GM12801 (cell line): ENCODE results near the gene RBM47.

ENCODE experiments used
- TF ChIP-seq, protein P1 (sequence below): IDR thresholded peaks from one replicate; pipeline ENCODE4 v1.5.1; 2011; ENCODE audit warnings: control low read depth; ENCODE audit not compliant: insufficient read length; ENCODE audit errors: extremely low read depth

The RBM47 gene

DNA sequence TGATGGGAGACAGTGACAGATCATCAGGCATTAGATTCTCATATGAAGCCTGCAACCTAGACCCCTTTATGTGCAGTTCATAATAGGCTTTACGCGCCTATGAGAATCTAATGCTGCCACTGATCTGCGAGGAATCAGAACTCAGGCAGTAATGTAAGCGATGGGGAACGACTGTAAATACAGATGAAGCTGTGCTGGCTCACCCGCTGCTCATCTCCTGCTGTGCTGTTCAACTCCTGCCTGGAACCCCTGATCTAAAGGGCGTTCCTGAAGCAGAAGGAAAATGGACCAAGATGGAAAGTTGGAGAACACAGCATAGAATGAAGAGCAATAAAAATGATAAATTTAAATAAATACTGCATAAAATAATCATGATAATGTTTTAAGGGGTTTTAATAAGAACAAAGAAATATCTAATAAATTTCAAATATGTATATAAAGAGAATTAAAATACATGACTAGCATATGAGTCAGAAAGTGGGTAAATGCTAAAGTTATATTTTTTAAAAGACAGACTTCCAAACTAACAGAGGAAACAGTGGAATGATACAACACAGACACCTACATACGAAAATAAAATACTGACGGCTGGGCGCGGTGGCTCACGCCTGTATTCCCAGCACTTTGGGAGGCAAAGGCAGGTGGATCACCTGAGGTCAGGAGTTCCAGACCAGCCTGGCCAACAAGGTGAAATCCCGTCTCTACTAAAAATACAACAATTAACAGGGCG, 59.2 kb downstream of the RBM47 start:
- TF ChIP-seq, protein P1, sequence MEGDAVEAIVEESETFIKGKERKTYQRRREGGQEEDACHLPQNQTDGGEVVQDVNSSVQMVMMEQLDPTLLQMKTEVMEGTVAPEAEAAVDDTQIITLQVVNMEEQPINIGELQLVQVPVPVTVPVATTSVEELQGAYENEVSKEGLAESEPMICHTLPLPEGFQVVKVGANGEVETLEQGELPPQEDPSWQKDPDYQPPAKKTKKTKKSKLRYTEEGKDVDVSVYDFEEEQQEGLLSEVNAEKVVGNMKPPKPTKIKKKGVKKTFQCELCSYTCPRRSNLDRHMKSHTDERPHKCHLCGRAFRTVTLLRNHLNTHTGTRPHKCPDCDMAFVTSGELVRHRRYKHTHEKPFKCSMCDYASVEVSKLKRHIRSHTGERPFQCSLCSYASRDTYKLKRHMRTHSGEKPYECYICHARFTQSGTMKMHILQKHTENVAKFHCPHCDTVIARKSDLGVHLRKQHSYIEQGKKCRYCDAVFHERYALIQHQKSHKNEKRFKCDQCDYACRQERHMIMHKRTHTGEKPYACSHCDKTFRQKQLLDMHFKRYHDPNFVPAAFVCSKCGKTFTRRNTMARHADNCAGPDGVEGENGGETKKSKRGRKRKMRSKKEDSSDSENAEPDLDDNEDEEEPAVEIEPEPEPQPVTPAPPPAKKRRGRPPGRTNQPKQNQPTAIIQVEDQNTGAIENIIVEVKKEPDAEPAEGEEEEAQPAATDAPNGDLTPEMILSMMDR = no peak

DNA sequence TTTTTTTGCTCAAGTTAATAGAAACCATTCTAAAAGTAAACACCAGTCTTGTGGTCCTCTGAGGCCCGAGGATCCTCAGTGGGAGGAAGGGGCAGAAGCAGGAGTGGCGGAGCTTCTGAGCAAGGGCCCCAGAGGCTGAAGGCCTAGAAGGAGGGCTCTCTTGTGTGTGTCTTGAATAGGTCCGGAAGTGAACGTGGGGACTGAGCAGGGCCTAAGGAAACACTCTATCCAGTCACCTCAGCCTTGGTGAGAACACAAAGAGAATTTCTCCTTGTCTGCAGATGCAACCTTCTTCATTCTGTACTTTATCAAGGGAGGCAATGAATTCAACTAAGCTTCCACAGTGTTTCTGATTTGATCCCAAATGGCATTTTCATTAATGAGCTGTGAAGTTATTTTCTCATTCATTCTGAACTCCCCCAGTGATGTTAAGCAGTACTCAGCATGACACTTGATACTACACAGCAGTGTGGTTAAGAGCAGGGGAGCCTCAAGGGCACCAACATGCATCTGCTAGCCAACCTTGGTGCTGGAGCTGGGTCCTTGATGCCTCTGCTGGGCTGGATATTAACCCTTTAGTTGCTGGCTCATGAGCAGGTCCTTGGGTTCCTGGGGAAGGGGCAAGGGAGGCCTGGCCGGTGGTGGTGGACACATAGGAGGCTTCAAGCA, 64.7 kb downstream of the RBM47 start:
- TF ChIP-seq, protein P1 = no peak

DNA sequence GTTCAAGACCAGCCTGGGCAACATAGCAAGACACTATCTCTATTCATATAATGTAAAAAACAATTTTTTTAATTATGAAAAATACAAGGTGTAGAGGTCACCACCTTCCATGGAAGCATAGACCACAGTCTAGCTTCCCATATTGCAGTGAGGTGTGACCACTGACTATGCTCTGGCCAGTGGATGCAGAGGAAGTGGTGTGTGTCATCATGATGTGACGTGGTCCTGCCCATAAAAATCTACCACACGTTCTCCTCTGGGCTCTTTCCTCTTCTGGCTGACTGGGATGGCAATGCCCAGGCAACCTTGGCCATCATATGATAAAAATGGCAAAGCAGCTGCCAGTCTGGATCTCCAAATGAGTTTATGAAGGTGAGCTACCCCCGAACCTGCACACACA, 65.7 kb downstream of the RBM47 start:
- TF ChIP-seq, protein P1 = no peak

DNA sequence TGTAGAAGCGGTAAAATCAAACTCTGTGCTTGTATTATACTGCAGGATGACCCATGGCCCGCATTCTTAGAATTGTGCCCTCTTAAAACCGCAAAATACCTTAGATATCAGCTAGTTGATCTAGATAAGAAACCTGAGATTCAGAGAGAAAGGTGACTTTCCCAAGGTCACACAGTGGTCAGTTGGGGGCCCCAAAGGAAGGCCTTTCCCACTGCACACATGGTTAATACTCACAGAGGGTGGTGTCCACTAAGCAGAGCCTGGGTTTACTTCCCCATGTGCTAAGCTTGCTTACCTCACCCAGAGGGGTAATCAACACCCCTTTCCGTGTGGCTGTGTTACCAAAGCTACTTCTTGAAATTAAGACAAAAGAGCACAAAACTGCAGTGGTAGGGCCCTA, 66.3 kb downstream of the RBM47 start:
- TF ChIP-seq, protein P1 = no peak

DNA sequence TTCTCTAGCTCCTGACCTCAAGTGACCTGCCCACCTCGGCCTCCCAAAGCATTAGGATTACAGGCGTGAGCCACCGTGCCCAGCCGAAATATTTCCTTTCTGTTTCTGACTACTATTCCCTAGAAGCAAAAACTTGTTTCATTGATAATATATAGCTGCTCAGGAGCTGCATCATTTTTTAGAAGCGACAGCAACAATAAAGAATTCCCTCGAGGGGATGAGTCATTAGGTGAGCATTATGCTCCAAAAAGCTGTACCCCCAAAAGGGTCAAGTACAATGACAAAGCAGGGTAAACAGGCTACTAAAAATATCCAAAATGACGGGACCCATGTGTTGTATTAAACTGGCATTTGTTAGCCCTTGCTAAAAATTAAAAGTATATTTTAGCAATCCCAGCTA, 67.0 kb downstream of the RBM47 start:
- TF ChIP-seq, protein P1 = no peak

DNA sequence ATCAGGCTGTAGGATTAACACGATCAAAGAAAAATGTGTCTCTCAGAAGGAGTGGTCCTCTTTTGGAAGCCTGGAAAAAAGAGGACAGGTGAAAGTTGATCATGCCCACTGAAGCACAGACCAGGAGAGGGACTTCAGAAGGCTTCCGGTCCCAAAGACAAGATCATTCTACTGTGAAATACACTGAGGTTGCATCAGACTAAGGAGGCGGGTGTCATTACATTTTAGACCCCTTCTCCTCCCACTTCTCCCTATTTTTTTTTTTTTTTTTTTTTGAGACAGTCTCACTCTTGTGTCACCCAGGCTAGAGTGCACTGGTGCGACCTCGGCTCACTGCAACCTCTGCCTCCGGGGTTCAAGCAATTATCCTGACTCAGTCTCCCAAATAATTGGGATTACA, 67.5 kb downstream of the RBM47 start:
- TF ChIP-seq, protein P1 = no peak

DNA sequence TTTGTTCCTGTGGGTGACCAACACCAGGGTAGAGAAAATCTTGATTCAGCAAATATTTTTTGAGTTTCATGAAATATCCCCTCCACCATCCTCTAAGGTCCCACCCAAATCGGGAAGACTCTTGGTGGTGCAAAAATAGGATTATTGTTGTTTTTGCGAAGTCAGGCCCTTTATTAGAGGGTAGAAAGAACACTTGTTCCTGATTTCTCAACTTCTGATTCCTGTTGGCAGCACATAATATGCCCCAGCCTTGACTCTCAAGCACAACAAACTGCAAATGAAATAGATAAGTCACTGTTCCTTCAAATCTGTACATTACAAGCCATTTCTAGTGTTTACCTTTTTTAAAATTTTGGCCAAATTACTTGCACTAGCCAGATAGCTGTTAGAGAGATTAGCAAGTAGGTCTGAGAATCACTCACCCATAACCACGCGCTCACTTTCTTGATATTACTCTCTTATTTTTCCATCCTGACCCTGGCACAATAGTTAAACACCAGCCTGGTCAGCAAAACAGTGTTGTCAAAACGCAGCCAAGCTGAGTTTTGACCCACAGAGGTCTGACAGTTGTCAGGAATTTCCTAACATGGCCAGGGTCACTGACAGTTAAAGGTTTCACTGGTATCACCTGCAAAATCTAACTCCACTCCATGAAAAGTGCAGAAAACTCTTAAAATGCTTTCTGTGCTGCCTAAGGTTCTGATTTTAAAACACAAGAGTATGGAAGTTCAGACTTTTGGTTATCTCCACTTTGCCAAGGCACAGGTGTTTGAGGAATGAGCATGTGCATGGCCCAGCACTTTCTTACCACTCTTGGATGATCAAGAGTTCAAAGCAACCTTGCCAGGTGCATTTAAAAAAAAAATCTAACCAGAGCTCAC, 69.8 kb downstream of the RBM47 start:
- TF ChIP-seq, protein P1 = no peak
